Breast epithelium (tissue), 4 donors: ENCODE measurements around the gene DTX4. TPM values are rescaled to one million over a fixed set of nuclear protein-coding genes. Genes with fewer than 3 reads are reported as not detected.

Experiments
- DNase-seq, 2 donors: peaks; one replicate each; pipeline ENCODE4 v3.0.0-alpha.2; 2019; ENCODE audit warnings: low spot score in 2 of 2
- H3K27ac ChIP-seq, 2 donors: fragments of 200-600 bp; sonication (generic) in 1 of 2; one replicate each; pipeline ENCODE4 v1.5.1; 2016 to 2019; ENCODE audit warnings: mild to moderate bottlenecking in 1 of 2
- H3K27me3 ChIP-seq, 2 donors: fragments of 200-600 bp; sonication (generic) in 1 of 2; one replicate each; pipeline versions ENCODE4 v1.5.1 to v1.6.0; 2017 to 2019; ENCODE audit warnings: control low read depth in 1 of 2, mild to moderate bottlenecking in 1 of 2
- H3K36me3 ChIP-seq: fragments of 200-600 bp; one replicate; pipeline ENCODE4 v1.5.1; 2019
- H3K4me1 ChIP-seq, 2 donors: fragments of 200-600 bp; sonication (generic); one replicate each; pipeline ENCODE4 v1.5.1; 2016 to 2019; ENCODE audit warnings: control low read depth in 1 of 2
- H3K4me3 ChIP-seq, 3 donors: fragments of 200-600 bp; sonication (generic); 1 replicate in 2 of 3; 2 replicates in 1 of 3; pipeline ENCODE4 v1.5.1; 2016 to 2019; ENCODE audit warnings: mild to moderate bottlenecking in 3 of 3, moderate library complexity in 2 of 3
- H3K9me3 ChIP-seq, 2 donors: fragments of 200-600 bp; sonication (generic) in 1 of 2; one replicate each; pipeline ENCODE4 v1.5.1; 2016 to 2019; ENCODE audit warnings: control low read depth in 1 of 2
- POLR2A ChIP-seq: fragments of 450-650 bp; IDR thresholded peaks from one replicate; pipeline ENCODE4 v1.6.1; 2016; ENCODE audit warnings: antibody characterized with exemption, mild to moderate bottlenecking, moderate library complexity
- POLR2AphosphoS5 ChIP-seq, 3 donors: sonication (generic); formaldehyde crosslinking; IDR thresholded peaks; one replicate each; pipeline ENCODE4 v1.6.1; 2017; ENCODE audit warnings: antibody characterized with exemption in 3 of 3
- intact Hi-C: fragments of 100-400 bp; cut with DNase I; formaldehyde crosslinking; loops from one replicate; pipeline ENCODE4 v1.15.1; 2023; ENCODE audit warnings: low total_unique reads
- total RNA-seq, 3 donors: library from RNA; depleted of rRNA; stranded (reverse); fragments of >200 nt; gene quantifications; one replicate each; pipeline ENCODE4 v1.1.0, GENCODE V29; 2016
- TF ChIP-seq, protein P1 (sequence below), 3 donors: fragments of 450-650 bp; IDR thresholded peaks; one replicate each; pipeline ENCODE4 v1.5.1; 2016 to 2017; ENCODE audit warnings: antibody characterized with exemption in 3 of 3, mild to moderate bottlenecking in 3 of 3, moderate library complexity in 3 of 3

The DTX4 gene
- total RNA-seq, 3 donors from 2014 or later = 7.5 to 22.9 (median 10.8) TPM

DNA sequence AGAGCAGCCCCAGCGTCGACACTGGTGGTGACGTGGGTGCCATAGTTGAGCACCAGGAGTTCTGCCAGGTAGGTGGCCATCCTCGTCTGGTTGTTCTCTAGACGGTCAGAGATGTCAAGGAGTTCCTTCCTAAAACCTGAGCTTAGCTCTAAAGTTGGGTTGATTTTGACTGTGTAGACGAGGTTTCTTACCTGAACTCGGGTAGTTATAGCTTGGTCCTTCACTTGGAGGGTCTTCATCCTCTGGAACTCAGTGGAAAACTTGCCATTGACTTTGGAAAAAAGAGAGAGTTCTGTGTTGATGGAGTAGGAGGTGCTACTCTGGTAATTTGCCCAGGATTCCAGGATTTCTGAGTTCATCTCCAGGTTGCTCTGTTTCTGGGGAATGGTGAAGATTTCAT is 40.3 kb downstream of the DTX4 start:
- Histone ChIP-seq H3K9me3 (no peaks in the 10 kb centered on the region), H3K27ac (no peak overlapping the region), H3K36me3 (no peaks in the 10 kb centered on the region), H3K4me1 (peaks cover 0 to 2% of the 10 kb centered on the region in 2 donors), H3K4me3 (peak overlapping the region in 1 of 3 donors; percentile 40), H3K27me3 (no peaks in the 10 kb centered on the region)
- TF ChIP-seq POLR2AphosphoS5 (IDR thresholded peaks at IDR 0.05) = no peak
- TF ChIP-seq, protein P1, sequence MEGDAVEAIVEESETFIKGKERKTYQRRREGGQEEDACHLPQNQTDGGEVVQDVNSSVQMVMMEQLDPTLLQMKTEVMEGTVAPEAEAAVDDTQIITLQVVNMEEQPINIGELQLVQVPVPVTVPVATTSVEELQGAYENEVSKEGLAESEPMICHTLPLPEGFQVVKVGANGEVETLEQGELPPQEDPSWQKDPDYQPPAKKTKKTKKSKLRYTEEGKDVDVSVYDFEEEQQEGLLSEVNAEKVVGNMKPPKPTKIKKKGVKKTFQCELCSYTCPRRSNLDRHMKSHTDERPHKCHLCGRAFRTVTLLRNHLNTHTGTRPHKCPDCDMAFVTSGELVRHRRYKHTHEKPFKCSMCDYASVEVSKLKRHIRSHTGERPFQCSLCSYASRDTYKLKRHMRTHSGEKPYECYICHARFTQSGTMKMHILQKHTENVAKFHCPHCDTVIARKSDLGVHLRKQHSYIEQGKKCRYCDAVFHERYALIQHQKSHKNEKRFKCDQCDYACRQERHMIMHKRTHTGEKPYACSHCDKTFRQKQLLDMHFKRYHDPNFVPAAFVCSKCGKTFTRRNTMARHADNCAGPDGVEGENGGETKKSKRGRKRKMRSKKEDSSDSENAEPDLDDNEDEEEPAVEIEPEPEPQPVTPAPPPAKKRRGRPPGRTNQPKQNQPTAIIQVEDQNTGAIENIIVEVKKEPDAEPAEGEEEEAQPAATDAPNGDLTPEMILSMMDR (IDR thresholded peaks at IDR 0.05) = no peak
- TF ChIP-seq POLR2A = no peak
- no peak for DNase-seq
- intact Hi-C loops = no loop called here

- no peaks in the 10 kb centered on the region for H3K36me3 ChIP-seq
- H3K27me3 ChIP-seq = no peaks in the 10 kb centered on the region
- no peaks in the 10 kb centered on the region for H3K9me3 ChIP-seq
- H3K4me3 ChIP-seq = peak within 1 kb of the TSS in 1 of 3 donors; percentile 40
- H3K27ac ChIP-seq = no peak within 1 kb of the TSS
- intact Hi-C loops = no loop called here
- TF ChIP-seq POLR2A = no peak
- TF ChIP-seq POLR2AphosphoS5 (IDR thresholded peaks at IDR 0.05) = no peak
- TF ChIP-seq, protein P1 (IDR thresholded peaks at IDR 0.05) = no peak
- DNase-seq = no peak
- H3K4me1 ChIP-seq = no peaks in the 10 kb centered on the region
Measured at GRCh38 chr11:59212744-59213631, 41.1 kb downstream of the DTX4 start, which contains the start of gene MPEG1. Gene MPEG1, minus strand, starts transcription at chr11:59212927. Its CDS starts 62 bp downstream, at chr11:59212865.

GRCh38 chr11:59214141-59214893 is 42.4 kb downstream of the DTX4 start:
- TF ChIP-seq, protein P1 (IDR thresholded peaks at IDR 0.05) = no peak
- TF ChIP-seq POLR2AphosphoS5 (IDR thresholded peaks at IDR 0.05) = no peak
- no peak for TF ChIP-seq POLR2A
- H3K27ac ChIP-seq = no peak overlapping the region
- H3K4me3 ChIP-seq = no peak overlapping the region
- DNase-seq = no peak
- intact Hi-C loops = no loop called here
- H3K9me3 ChIP-seq = no peaks in the 10 kb centered on the region
- H3K4me1 ChIP-seq = no peaks in the 10 kb centered on the region
- H3K27me3 ChIP-seq = no peaks in the 10 kb centered on the region
- H3K36me3 ChIP-seq = no peaks in the 10 kb centered on the region

- Histone ChIP-seq H3K36me3 (no peaks in the 10 kb centered on the region), H3K27me3 (no peaks in the 10 kb centered on the region), H3K4me3 (no peak overlapping the region), H3K9me3 (no peaks in the 10 kb centered on the region), H3K4me1 (no peaks in the 10 kb centered on the region), H3K27ac (peak overlapping the region; percentile 33 to 69)
- peak in 2 of 3 donors; percentile 54 to 55 for TF ChIP-seq POLR2AphosphoS5 (IDR thresholded peaks at IDR 0.05)
- TF ChIP-seq POLR2A = no peak
- intact Hi-C loops = no loop called here
- peak in 1 of 2 donors; percentile 37 for DNase-seq
Measured at GRCh38 chr11:59216641-59217564, 45.0 kb downstream of the DTX4 start.

DNA sequence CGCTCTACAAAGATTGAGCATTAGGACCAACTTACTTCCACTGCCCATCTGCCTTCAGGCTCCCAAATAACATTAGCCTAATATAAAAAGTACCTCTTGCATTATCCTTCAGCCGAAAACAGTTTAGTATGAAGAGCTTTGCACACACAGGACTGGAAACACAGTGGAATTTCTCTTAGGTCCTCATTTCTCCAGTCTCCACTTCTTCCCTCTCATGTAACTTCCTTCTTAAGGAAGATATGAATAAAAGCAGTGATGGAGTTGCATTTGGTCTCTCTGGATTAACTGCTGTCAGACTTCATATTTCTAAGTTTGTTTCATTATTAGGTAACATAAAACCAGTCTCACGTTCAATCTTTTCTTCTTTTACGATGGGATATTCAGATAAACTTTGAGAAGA is 46.4 kb downstream of the DTX4 start:
- Histone ChIP-seq H3K9me3 (no peaks in the 10 kb centered on the region), H3K4me3 (no peak overlapping the region), H3K27ac (peak overlapping the region in 1 of 2 donors; percentile 33), H3K27me3 (no peaks in the 10 kb centered on the region), H3K4me1 (no peaks in the 10 kb centered on the region), H3K36me3 (no peaks in the 10 kb centered on the region)
- intact Hi-C loops = no loop called here
- no peak for TF ChIP-seq POLR2A
- TF ChIP-seq POLR2AphosphoS5 (IDR thresholded peaks at IDR 0.05) = no peak
- TF ChIP-seq, protein P1 (IDR thresholded peaks at IDR 0.05) = no peak
- DNase-seq = no peak
